Epithelial cell of proximal tubule (primary cell): Measurements from ENCODE around the gene GREM2. TPM values are rescaled to one million over a fixed set of nuclear protein-coding genes. Genes with fewer than 3 reads are reported as not detected.

ENCODE experiments used
- DNase-seq: peaks from one replicate; pipeline ENCODE4 v3.0.0-alpha.2; 2011; ENCODE audit warnings: low read depth
- H3K4me3 ChIP-seq: 2 replicates; pipeline ENCODE4 v1.5.1; 2011; ENCODE audit warnings: low read depth, mild to moderate bottlenecking, low read length
- CTCF ChIP-seq: conservative IDR thresholded peaks from 2 replicates; pipeline ENCODE4 v1.5.1; 2012; ENCODE audit warnings: low read depth, mild to moderate bottlenecking, low read length
- total RNA-seq: library from RNA; depleted of rRNA; stranded (reverse); fragments of >200 nt; gene quantifications from 2 replicates; pipeline ENCODE4 v1.2.3, GENCODE V29; 2015

GREM2 gene
- total RNA-seq, 1 donor from 2014 or later = 0.06 TPM

GRCh38 chr1:240649733-240650721 lies 38.1 kb upstream of the GREM2 start:
- H3K4me3 ChIP-seq = no peak overlapping the region
- no peak for DNase-seq
- no peak for TF ChIP-seq CTCF

- TF ChIP-seq CTCF = no peak
- no peak for DNase-seq
- H3K4me3 ChIP-seq = no peak overlapping the region
Observed at GRCh38 chr1:240646571-240647240, 34.8 kb upstream of the GREM2 start.

- no peak for TF ChIP-seq CTCF
- H3K4me3 ChIP-seq = no peak overlapping the region
- DNase-seq = no peak
Observed at GRCh38 chr1:240644732-240645131, 32.8 kb upstream of the GREM2 start.

- no peak overlapping the region for H3K4me3 ChIP-seq
- DNase-seq = no peak
- TF ChIP-seq CTCF = no peak
Observed at GRCh38 chr1:240635466-240636256, 23.7 kb upstream of the GREM2 start.

GRCh38 chr1:240630409-240630808 lies 18.5 kb upstream of the GREM2 start:
- no peak overlapping the region for H3K4me3 ChIP-seq
- no peak for TF ChIP-seq CTCF
- DNase-seq = no peak

GRCh38 chr1:240621249-240621648 lies 9.3 kb upstream of the GREM2 start:
- no peak overlapping the region for H3K4me3 ChIP-seq
- no peak for TF ChIP-seq CTCF
- DNase-seq = no peak
